GM19099 (cell line): ENCODE measurements around the gene PCDHA5.

Experiments used
- POLR2A ChIP-seq: IDR thresholded peaks from 3 replicates; pipeline ENCODE4 v1.6.1; 2011; ENCODE audit warnings: low read depth; ENCODE audit not compliant: insufficient read length; ENCODE audit errors: extremely low read depth

Gene PCDHA5

GRCh38 chr5:140862441-140863295 is 41.3 kb downstream of the PCDHA5 start:
- no peak for TF ChIP-seq POLR2A

DNA sequence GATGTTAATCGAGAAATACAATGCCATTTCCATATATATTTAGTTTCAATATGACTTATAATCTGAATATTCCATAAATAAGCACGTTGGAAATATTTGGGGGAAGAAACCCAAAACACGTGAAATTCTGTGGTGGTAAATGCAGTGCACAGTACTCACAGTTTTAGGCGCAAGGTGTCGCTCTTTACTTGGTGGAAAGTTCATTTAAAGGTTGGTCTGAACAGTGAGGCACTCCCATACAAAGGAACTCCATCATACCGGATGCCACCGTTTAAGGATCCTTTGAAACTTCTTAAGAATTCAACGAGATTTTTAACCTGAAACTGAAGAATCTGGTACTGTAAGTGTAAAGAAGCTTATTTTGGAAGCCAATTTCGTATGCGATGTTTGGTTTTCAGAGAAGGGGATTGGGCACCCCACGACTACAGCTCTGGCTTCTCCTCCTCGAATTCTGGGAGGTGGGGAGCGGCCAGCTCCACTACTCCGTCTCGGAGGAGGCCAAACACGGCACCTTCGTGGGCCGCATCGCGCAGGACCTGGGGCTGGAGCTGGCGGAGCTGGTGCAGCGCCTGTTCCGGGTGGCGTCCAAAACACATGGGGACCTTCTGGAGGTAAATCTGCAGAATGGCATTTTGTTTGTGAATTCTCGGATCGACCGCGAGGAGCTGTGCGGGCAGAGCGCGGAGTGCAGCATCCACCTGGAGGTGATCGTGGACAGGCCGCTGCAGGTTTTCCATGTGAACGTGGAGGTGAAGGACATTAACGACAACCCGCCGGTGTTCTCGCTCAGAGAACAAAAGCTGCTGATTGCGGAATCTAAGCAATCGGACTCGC is 47.5 kb downstream of the PCDHA5 start, which contains the start of gene PCDHA11:
PCDHA11 (plus strand) TSS at position 237 of the 834 bp plus-strand sequence; CDS start at position 384, 147 bp downstream.
- no peak for TF ChIP-seq POLR2A

- no peak for TF ChIP-seq POLR2A
These were observed 48.1 kb downstream of the PCDHA5 start for GRCh38 chr5:140869555-140869886.

- no peak for TF ChIP-seq POLR2A
These were observed 49.1 kb downstream of the PCDHA5 start for GRCh38 chr5:140870221-140871201.
